Astrocyte of the hippocampus (primary cell): Measurements from ENCODE around the gene PCDH10.

Experiments used
- DNase-seq: peaks from one replicate; pipeline ENCODE4 v3.0.0; 2011; ENCODE audit warnings: low read depth, low spot score

The PCDH10 gene, protein sequence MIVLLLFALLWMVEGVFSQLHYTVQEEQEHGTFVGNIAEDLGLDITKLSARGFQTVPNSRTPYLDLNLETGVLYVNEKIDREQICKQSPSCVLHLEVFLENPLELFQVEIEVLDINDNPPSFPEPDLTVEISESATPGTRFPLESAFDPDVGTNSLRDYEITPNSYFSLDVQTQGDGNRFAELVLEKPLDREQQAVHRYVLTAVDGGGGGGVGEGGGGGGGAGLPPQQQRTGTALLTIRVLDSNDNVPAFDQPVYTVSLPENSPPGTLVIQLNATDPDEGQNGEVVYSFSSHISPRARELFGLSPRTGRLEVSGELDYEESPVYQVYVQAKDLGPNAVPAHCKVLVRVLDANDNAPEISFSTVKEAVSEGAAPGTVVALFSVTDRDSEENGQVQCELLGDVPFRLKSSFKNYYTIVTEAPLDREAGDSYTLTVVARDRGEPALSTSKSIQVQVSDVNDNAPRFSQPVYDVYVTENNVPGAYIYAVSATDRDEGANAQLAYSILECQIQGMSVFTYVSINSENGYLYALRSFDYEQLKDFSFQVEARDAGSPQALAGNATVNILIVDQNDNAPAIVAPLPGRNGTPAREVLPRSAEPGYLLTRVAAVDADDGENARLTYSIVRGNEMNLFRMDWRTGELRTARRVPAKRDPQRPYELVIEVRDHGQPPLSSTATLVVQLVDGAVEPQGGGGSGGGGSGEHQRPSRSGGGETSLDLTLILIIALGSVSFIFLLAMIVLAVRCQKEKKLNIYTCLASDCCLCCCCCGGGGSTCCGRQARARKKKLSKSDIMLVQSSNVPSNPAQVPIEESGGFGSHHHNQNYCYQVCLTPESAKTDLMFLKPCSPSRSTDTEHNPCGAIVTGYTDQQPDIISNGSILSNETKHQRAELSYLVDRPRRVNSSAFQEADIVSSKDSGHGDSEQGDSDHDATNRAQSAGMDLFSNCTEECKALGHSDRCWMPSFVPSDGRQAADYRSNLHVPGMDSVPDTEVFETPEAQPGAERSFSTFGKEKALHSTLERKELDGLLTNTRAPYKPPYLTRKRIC

DNA sequence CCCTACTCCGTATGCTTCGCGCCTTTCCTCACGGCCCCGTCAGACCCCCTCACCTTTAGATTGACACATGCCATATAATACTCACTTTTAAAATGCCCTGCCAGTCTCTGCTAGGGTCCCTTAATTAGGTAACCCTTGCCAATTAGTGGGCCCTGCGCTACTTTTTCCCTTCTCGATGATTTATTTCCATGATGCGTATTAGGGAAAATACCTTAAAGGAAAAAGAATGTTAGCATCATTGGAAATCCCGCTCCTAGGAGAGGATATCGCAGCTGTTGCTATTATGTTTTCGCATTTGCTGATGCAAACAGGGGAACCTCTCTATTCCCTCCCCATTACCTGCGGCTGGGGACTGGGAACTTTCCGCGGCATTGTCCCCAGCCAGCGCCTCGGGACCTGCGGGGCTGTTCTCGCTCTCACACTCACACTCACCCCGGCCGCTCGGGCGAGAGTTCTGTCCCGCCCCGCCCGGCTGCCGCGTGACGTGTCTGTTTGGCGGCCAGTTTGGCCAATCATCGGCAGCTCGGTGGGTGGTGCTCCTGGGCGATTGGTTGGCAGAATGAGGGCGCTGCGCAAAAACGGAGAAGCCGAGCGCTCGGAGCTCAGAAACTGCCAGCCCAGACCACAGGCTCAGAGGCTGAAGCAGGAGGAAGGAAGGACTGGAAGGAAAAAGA is at the start of gene PCDH10:
Gene PCDH10 (plus strand): TSS at position 605 of the 674 bp plus-strand sequence. CDS start 847 bp downstream, outside the sequence.
- DNase-seq, result peak; percentile 98

DNA sequence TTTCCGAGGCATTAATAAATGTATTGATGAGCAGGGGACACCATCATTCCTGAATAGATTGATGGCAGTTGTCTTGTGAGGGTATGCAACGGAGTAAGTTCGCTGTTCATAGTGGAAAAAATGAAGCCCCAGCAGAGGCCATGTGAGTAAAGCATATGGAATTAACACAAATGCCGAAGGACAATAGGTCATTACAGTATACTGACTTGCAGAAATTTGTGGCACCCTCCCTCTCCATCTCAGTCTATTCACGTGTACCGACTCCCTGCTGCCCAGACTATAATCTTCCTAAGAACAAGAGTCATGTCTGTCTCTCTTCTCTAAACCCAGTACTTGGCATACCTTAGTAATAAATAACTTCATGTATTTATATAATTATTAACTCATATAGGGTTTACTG is 47.1 kb upstream of the PCDH10 start:
- DNase-seq, result no peak

DNA sequence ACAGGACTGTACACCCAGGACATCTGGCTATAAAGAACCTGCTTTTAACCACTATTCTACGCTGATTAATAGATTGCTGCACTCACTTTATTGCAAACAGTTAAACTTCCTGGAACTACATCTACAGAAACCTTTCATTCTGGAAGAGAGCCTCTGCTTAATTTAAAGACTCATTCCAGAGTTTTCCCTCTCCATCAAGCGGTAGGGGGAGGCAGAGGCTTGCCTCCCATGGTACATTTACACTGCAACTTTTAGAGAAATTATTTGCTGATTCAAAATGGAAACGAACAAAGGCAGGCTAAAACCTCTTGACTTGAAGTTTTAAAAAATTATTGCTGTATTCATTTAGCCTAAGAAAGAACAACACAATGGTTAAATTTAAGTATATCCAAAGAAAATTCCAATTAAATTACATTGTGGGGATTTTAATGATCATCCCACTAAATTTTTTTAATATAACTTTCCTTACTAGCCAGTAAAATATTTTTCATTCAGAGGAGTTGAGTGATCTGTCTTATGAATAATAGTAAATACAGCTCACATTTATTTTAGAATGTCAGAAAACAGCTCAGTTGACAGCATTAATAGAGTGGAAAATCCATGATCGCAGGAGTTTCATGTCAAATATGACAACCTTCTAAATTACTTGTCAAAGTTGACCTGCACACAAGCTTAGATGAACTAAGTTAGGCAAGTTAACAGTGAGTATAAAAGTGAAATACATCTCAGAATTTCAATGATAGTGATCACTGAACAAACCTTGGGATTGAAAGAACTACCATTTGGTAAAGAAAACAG is 46.3 kb upstream of the PCDH10 start:
- DNase-seq, result no peak

- no peak for DNase-seq
Observed at GRCh38 chr4:133112641-133113040, 36.5 kb upstream of the PCDH10 start.

GRCh38 chr4:133124746-133125145 is 24.3 kb upstream of the PCDH10 start:
- no peak for DNase-seq

- DNase-seq, result no peak
Observed at GRCh38 chr4:133127500-133127899, 21.6 kb upstream of the PCDH10 start.

DNA sequence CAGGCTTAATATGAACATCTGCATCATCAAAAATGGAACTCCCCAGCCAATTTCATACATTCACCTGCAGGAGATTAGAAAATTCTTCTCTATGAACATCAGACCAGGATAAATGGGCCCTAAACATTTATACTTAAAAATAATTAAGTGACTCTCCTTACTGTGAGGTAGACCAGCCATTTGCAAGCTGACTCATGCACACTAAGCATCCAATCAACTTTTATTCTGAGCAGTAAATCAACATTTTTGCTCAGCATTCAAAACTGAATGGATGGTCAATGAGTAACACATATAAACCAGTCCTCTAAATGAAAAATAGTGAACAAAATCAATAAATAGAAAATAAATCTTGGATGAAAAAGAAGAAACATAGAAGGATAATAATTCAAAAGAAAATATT is 19.9 kb upstream of the PCDH10 start:
- peak; percentile 34 for DNase-seq

DNA sequence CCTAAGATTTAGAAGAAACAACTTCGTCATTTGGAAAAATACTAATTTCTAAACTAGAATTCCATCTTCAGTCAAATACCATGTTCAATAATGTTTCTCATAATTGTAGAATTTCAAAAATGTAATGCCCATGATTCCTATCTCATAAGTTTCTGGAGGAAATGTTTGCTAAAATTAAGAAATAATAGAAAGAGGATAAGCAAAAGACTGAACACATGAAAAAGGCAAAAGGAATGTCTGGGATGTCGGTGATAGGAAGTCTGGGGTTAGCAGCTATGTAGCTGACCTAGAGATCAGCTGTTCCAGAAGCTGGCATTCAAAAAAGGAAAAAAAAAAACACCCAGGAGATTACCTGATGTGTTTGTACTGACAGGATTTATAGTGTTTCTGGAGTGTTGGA is 18.9 kb upstream of the PCDH10 start:
- peak; percentile 71 for DNase-seq

GRCh38 chr4:133131829-133132460 is 17.1 kb upstream of the PCDH10 start:
- no peak for DNase-seq

DNA sequence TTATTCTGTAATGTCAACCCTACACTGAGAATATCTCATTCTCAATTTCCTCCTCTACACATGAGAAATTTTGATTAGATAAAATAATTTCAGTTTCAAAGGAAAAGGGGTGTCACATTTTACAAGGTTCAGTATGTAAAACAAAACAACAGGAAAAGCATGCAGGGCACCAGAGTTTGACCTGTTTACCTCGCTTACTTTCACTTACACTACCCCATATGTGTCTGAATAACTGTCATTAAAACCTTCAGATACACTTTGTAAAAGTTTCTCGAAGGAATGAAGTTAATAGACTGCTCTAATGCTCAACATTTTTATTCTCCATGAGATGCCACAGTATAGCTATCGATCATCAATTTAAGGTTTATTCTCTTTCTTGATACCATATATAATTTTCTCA is 12.3 kb upstream of the PCDH10 start:
- no peak for DNase-seq

DNA sequence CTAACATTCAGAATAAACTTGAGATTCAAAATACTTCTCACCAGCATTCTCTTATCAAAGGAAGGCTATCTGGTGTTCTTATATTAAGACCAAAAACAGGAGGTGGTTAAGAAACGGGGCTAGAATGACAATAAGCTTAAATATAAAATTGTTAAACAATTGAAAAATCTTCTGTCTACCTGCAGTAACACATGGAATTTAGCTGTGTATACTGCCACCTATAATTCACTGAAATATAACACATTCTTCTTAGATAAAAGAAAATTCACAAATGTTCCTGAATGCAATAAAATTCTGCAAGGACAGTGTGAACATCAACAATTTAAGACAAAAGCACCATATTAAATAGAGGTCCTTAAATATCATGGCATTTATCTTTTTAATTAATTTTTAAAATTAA is 11.5 kb upstream of the PCDH10 start:
- no peak for DNase-seq

DNA sequence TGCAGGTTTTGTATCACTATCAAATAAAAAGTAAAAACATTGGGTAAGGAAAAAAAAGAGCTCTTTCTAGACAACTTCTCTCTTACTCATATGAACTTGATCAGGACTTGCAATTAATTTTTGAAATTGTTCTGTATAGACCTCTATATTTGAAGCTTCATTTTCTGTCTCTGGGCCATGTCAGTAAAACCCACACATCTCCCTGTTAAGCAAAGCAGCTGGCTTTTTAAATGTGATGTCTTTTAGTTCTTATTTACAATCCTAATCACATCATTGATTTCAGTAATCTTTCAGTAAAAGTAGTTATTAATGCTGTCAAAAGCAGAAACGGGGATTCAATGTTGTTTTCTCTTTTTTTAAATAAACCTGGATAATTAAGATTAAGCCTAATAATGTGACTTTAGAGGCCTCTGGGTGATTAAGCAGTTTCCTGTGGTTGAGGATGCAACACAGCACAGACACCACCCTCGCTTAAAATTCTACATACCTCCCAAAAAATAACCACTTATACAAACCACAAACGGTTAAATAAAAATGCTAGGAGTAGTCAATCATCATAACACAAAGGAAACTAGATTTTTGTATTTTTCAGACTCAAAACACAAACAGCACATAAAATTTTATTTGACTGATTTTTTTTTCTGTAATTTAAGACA is 5.2 kb upstream of the PCDH10 start:
- no peak for DNase-seq

- DNase-seq, result no peak
Observed at GRCh38 chr4:133145241-133145640, 3.9 kb upstream of the PCDH10 start.

GRCh38 chr4:133145758-133146573 is 3.1 kb upstream of the PCDH10 start:
- DNase-seq, result no peak

DNA sequence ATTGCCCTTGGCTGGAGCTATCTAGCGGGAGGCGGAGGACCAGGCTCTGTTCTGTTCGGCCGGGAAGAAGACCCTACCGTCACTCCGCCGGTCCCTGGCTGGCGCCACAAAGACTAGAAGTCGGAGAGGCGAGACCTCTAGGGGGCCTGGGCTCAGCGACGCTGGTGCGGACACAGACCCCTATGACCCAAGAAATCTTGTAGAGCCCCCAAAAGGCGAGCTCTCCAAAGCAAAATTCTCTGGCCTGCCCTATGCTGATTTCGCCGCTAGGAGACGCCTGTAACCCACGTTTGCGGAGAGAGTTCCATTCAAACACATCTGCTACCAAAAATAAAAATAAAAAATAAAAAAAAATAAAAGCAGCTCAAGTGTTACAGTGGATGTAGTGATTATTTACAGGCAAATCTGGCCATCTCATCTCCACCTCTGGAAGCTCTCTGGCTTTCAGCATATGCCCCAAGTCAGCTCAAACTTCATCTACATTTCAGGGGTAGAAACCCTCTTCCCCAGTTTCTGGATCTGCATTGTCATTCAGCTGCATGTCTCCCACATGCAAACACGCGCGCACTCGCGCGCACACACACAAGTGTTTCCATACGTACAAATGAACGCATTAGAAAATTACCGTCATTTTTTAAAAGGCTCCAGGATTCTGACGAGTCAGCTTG is 2.4 kb upstream of the PCDH10 start:
- peak; percentile 81 for DNase-seq

DNA sequence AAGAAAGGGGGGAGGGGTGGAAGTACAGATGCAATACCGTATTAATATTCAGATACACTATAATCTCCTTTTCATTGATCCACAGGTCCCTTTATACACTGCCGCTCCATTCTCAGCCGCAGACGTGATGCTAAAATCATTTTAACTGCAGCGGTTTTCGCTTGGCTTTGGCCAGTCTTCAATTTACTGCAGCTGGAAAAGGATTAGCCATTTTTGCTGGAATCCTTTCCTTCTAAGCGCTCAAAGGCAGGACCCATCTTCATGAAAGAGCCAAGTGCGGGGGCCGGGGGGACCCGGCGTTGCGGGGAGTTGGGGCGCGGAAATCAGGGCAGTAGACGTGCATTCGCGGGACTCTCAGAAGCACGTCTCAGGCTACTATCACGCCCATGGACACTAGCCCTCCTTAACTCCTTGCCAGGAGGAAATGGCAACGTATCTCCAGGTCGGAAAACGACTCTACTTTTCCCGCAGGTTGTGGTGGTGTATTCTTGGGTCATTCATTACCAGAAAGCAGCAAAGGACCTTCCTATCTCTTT is 1.7 kb upstream of the PCDH10 start:
- DNase-seq, result no peak

- DNase-seq, result peak; percentile 73
Observed at GRCh38 chr4:133147921-133148689, 989 bp upstream of the PCDH10 start.

- DNase-seq, result no peak
Observed at GRCh38 chr4:133149364-133149695, 236 bp downstream of the PCDH10 start.
